GM18873 (cell line): ENCODE results near the gene AOPEP.

Experiments used
- ATAC-seq: cut with Tn5 transposase; IDR thresholded peaks from one replicate; pipeline ENCODE4 v1.9.1; 2021; ENCODE audit warnings: mild to moderate bottlenecking, moderate library complexity, moderate number of reproducible peaks; ENCODE audit not compliant: unreplicated experiment, low FRiP score

The AOPEP gene

DNA sequence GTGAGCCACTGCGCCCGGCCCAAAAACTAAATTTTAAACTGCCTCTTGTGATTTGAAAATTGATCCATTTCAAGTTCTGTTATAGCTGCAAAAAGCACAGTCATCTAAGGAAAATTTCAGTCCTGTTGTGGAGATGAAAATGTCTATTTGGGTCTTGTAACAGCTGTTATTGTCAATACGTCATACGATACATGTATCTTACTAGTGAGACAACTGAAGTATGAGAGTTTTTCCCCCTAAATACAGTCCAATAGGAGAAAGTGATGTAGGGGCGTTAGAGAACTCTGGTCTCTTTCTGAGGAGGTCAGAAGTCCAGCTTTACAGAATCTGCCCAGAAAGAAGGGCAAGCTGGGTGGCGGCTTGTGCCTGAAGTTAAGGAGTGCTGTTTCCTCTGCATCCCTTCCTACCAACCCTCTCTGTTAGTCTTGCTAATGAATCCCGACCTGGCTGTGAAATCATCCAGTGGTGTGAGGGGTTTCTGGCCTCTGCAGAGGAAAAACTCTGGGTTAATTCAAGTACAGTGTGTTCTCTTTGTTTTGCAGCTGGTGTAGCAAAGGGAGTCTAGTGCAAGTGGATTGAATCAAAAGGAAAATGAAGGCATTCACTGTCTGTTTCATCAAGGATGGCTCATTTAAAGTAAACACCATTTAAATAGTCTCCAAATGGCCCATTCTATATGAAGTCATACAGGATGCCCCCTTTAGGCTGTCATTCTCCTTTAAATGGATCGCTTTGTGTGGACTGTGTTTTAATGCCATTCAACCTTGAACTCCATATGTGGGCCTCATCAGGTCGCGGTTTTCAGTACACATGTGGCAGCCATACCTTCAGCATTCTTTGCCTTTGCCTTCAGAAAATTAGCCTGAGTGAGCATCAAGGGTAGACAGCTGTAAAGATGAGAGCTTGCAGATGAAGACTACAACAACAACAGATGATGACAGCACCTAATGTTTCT, 59.0 kb downstream of the AOPEP start:
- no peak for ATAC-seq

DNA sequence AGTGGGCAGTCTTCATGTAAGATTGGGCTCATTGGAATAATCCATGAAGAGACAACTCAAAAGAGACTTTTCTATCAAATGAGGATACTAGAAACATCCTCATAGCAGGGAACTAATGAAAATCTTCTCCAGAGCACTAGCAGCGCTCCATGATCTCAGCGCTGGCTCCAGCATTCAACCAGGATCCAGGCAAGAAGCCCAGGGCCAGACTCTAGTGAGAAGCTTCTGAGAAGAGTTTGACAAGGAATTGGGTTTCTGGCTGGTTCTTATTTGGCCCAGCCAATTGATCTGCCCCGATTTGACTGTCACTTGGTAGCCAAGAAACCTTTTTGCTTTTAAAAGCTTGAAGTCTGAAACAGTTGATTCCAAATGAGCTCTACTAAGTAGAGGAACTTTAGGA, 60.1 kb downstream of the AOPEP start:
- no peak for ATAC-seq

GRCh38 chr9:94787266-94787665, 60.8 kb downstream of the AOPEP start:
- no peak for ATAC-seq

GRCh38 chr9:94788570-94789105, 62.1 kb downstream of the AOPEP start:
- no peak for ATAC-seq

DNA sequence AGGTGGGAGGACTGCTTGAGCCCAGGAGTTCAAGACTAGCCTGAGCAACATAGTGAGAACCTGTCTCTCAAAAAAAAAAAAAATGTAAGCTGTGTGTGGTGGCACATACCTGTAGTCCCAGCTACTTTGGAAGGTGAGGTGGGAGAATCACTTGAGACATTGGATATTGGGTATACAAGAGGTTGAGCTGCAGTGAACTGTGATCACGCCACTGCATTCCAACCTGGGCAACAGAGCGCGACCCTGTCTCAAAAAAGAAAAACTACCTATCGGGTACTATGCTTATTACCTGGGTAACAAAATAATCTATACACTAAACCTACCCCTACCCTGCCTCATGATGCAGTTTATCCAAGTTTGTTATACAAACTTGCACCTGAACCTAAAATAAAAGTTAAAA, 64.9 kb downstream of the AOPEP start:
- ATAC-seq = no peak

- no peak for ATAC-seq
Measured at GRCh38 chr9:94792511-94792910, 66.0 kb downstream of the AOPEP start.

GRCh38 chr9:94794476-94795167, 68.1 kb downstream of the AOPEP start:
- ATAC-seq = no peak

GRCh38 chr9:94796687-94797086, 70.2 kb downstream of the AOPEP start:
- no peak for ATAC-seq

DNA sequence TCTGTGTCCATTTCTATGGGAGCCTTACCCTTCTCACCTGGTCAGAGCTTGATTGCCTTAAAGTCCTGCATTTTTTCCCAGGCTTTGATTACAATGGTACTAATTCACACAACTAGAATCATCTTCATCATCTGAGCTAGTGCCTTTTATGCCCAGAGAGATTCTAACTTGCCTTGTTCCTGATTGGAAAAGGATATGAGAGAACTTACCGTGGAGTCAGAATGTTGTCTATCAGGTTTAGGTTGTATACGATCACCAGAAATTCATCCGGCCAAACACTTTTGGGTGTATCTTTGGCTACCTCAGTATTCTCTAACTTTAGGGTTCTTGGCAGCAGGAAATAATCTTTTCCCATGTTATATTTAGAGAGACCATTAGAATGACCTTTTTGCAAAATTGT, 71.7 kb downstream of the AOPEP start:
- ATAC-seq = no peak

DNA sequence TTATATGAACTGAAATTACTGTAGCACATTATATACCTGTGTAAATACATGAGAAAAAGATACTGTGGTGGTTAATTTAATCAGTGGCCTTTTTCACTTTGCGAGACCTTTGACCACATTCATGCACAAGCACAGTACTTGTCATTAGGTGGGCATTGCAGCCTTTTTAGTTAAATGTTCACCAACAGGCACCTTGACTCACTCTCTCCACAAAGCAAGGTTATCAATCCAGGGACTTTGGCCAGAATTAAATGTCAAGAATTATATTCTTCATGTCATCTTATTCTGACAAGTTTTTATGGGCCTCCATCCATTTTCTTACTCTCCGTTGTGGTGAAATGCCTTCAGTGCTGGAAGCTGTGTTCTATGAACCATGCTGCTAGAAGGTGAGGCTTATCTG, 72.2 kb downstream of the AOPEP start:
- ATAC-seq = no peak

- ATAC-seq = no peak
Measured at GRCh38 chr9:94799578-94800264, 73.2 kb downstream of the AOPEP start.

DNA sequence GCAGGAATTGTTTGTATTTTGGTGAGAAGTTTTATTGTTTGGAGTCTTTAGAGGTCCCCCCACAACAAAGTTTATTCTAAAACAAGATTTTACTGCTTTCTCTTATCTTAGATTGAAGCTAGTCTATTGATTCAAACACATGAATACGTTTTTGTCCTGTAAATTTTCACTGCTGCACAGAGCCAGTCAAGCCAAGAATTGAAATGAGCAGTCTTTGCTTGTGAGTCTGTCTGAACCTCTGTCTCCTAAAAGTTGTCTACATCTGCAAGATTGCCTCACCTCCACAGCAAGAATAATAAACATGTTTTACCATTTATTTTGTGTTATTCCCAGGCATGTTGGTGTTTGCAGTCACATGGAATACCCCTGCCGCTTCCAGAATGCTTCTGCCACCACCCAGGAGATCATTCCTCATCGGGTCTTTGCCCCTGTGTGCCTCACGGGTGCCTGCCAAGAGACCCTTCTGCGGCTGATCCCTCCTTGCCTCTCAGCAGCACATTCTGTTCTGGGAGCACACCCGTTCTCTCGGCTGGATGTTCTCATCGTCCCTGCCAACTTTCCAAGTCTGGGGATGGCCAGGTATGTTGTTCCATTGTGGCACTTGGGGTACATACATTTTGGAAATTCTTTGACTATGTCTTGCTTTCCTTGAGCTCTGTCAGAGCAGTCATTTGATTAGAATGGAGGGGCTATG, 74.1 kb downstream of the AOPEP start:
- no peak for ATAC-seq

DNA sequence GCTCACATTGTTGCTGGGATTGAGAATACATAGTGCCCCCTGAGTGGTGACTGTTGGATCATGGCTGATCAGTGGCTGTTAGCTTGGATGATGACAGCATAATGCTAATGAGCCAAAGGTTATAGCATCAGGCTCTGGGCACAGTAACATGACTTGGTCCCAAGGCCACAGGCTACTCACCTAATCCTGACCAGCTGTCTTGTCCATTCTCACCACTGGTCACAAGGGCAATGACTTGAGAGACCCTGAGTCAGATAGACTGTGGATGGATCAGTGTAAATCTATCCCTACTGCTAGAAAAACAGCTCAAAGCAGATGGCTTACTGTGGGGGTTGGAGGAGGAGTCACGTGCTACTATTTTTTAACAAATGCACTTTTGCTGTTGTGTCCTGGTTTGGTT, 74.7 kb downstream of the AOPEP start:
- ATAC-seq = no peak

DNA sequence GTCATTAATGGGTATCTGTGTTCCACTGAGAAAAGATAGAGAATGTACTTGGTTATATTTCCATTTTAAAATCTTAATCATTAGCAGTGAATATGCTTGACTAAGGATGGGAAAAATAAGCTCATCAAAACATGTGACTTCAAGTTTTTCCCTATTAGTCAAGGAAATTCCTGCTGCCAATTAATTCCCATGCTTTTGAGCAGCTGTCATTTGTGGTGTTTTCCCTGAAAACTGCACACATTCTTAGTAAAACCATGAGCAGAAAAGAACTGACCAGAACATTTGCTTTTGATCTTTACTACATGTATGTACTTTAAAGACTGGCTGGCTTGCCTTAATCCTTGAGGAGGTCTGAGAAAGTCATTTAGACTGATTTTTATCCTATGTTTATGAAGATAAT, 75.2 kb downstream of the AOPEP start:
- ATAC-seq = no peak

GRCh38 chr9:94802251-94802650, 75.8 kb downstream of the AOPEP start:
- no peak for ATAC-seq

DNA sequence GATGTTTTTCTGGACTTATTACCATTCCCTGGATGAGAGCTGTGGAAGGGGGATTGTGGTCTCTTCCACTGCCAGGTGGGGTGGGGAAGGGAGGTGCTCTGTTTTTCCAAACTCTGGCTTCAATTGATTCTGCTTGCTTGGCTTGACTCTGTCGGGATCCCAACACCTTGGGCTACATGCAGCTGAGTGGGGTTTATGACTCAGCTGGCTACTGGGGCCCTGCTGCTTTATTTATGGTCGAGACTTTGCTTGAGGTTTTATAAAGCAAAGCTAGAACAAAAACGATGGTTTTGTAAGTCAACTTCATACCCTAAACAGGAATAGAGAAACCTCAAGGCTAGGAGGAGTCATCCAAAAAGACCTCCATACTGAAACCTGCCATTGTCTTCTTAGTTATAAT, 76.3 kb downstream of the AOPEP start:
- ATAC-seq = no peak

GRCh38 chr9:94804316-94804715, 77.8 kb downstream of the AOPEP start:
- no peak for ATAC-seq

GRCh38 chr9:94805051-94805489, 78.6 kb downstream of the AOPEP start:
- no peak for ATAC-seq

GRCh38 chr9:94805585-94805984, 79.1 kb downstream of the AOPEP start:
- ATAC-seq = no peak

DNA sequence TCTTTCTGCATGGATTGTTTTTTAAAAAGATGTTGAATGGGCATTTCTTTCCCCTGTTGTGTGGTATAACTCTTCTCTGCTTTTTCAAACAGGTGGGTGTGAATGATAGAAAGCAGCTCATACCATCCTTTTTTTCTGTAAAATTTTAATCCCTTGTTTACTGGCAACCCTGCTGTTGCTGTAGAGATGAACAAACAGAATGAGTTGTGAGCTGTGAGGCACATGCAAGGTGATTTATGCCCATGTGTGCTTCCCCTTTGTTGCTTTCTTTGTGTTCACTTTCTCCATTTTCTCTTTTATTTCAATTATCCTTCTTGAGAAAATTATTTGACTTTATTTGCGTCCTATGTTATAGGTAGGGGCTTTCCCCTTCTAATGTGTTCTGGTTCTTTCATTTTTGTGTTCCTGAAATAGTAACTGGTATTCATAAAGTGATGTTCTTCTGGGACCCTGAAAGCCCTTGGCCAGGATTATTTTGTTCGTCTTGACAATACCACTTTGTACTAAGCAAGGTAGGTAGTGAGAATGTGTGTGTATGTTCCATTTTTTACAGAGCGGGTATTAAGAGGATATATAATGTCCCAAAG, 79.9 kb downstream of the AOPEP start:
- no peak for ATAC-seq
